Panc1 (cell line): ENCODE data around the gene TMSB15A. TPM values are rescaled to one million over a fixed set of nuclear protein-coding genes. Genes with fewer than 3 reads are reported as not detected.

Source experiments
- ATAC-seq: fragments of 200-7000 bp; cut with Tn5 transposase; 2 replicates; pipeline ENCODE4 v1.9.1; 2020; ENCODE audit warnings: mild to moderate bottlenecking, moderate library complexity
- Bru-seq: library from RNA; stranded (reverse); fragments of 400-500 nt; gene quantifications from one replicate; lab custom pipeline; 2021; lab: Mats Ljungman, UMichigan
- BruChase-seq, 2 experiments: library from RNA; stranded (reverse); fragments of 400-500 nt; gene quantifications; one replicate each; lab custom pipeline; 2021; lab: Mats Ljungman, UMichigan
- BruUV-seq: library from RNA; stranded (reverse); fragments of 400-500 nt; replicated peaks from 2 replicates; lab custom pipeline; 2021; lab: Mats Ljungman, UMichigan
- CTCF ChIA-PET: fragments of 300-600 bp; sonication (Branson Sonifier 250); formaldehyde crosslinking; loops from one replicate; lab custom pipeline; 2022; ENCODE audit warnings: antibody characterized with exemption; lab: Charles Lee
- POLR2A ChIA-PET: fragments of 300-600 bp; sonication (Branson Sonifier 250); formaldehyde crosslinking; loops from one replicate; lab custom pipeline; 2022; ENCODE audit warnings: antibody characterized with exemption; lab: Charles Lee
- DNase-seq: peaks from one replicate; pipeline ENCODE4 v3.0.0-alpha.2; 2010; ENCODE audit warnings: low read depth, low spot score
- H3K27ac ChIP-seq: 2 replicates; pipeline ENCODE4 v1.5.1; 2011; ENCODE audit warnings: mild to moderate bottlenecking, low read length, inconsistent platforms
- H3K27me3 ChIP-seq: fragments of 200-500 bp; sonication (Bioruptor generic); 2 replicates; pipeline ENCODE4 v1.6.0; 2014; ENCODE audit warnings: low read length, inconsistent platforms; ENCODE audit not compliant: control insufficient read depth, insufficient read depth
- H3K36me3 ChIP-seq: fragments of 200-500 bp; sonication (Bioruptor generic); 2 replicates; pipeline ENCODE4 v1.5.1; 2014; ENCODE audit warnings: inconsistent platforms, mild to moderate bottlenecking, low read length, moderate library complexity; ENCODE audit not compliant: control insufficient read depth, insufficient read depth
- H3K4me1 ChIP-seq: 2 replicates; pipeline ENCODE4 v1.5.1; 2011; ENCODE audit warnings: inconsistent platforms, mild to moderate bottlenecking, low read length, moderate library complexity; ENCODE audit not compliant: control insufficient read depth, insufficient read depth
- H3K4me3 ChIP-seq, 2 experiments: 2 replicates each; pipeline ENCODE4 v1.5.1; 2011 to 2012; ENCODE audit warnings: low read depth in 2 of 2, low read length in 2 of 2, mild to moderate bottlenecking in 2 of 2, inconsistent platforms in 1 of 2, moderate library complexity in 1 of 2
- H3K9me3 ChIP-seq: fragments of 200-500 bp; sonication (Bioruptor generic); 2 replicates; pipeline ENCODE4 v1.5.1; 2014; ENCODE audit warnings: low read depth, mild to moderate bottlenecking, inconsistent platforms, low read length, moderate library complexity; ENCODE audit not compliant: control insufficient read depth, insufficient read depth
- POLR2AphosphoS5 ChIP-seq: IDR thresholded peaks from 2 replicates; pipeline ENCODE4 v1.6.1; 2012; ENCODE audit warnings: mild to moderate bottlenecking, low read depth, low read length, moderate library complexity
- SIN3A ChIP-seq: IDR thresholded peaks from 2 replicates; pipeline ENCODE4 v1.6.1; 2012; ENCODE audit warnings: low read depth, mild to moderate bottlenecking, low read length, moderate library complexity, borderline replicate concordance; ENCODE audit not compliant: insufficient read depth
- TCF7L2 ChIP-seq: IDR thresholded peaks from 2 replicates; pipeline ENCODE4 v1.6.1; 2011; ENCODE audit warnings: mild to moderate bottlenecking, low read depth, low read length, inconsistent platforms
- in situ Hi-C: cut with HindIII; loops from 2 replicates; pipeline ENCODE4 v1.10.0; 2016; ENCODE audit warnings: low sequenced_read_pairs, low pct_unique_long_range_greater_than_20kb
- intact Hi-C: fragments of 100-400 bp; cut with micrococcal nuclease; formaldehyde crosslinking; loops from one replicate; pipeline ENCODE4 v1.10.0; 2022; ENCODE audit not compliant: unreplicated experiment
- long read RNA-seq: library from polyadenylated mRNA; unstranded; transcript quantifications from one replicate; pipeline ENCODE4 v2.0.0, GENCODE V29; 2021; ENCODE audit not compliant: unreplicated experiment
- polyA plus RNA-seq: library from polyadenylated mRNA; unstranded; fragments of >200 nt; gene quantifications from one replicate; pipeline ENCODE4 v1.2.1, GENCODE V29; 2012; ENCODE audit warnings: missing spikeins; ENCODE audit not compliant: insufficient read length
- total RNA-seq: library from RNA; stranded (reverse); gene quantifications from one replicate; pipeline ENCODE4 v1.2.1, GENCODE V29; 2021; ENCODE audit not compliant: unreplicated experiment
- TF ChIP-seq, protein P1 (sequence below): fragments of 450-650 bp; IDR thresholded peaks from 2 replicates; pipeline ENCODE4 v1.5.1; 2017; ENCODE audit warnings: mild to moderate bottlenecking
- TF ChIP-seq, protein P2 (sequence below), 2 experiments: IDR thresholded peaks; 2 replicates each; pipeline ENCODE4 v1.6.1; 2011 to 2012; ENCODE audit warnings: low read depth in 2 of 2, control low read depth in 1 of 2, low read length in 1 of 2, mild to moderate bottlenecking in 1 of 2, moderate library complexity in 1 of 2; ENCODE audit not compliant: insufficient read depth in 1 of 2

The TMSB15A gene
- total RNA-seq (2.3 TPM), Bru-seq, nascent RNA (percentile 20 among the genes with signal in this experiment), BruChase-seq, experiment 1, labeled RNA remaining after a 2-hour chase (percentile 24 among the genes with signal in this experiment), BruChase-seq, experiment 2, labeled RNA remaining after a 6-hour chase (percentile 36 among the genes with signal in this experiment)
- polyA plus RNA-seq, result 0.52 TPM
- long read RNA-seq, result 0 reads

DNA sequence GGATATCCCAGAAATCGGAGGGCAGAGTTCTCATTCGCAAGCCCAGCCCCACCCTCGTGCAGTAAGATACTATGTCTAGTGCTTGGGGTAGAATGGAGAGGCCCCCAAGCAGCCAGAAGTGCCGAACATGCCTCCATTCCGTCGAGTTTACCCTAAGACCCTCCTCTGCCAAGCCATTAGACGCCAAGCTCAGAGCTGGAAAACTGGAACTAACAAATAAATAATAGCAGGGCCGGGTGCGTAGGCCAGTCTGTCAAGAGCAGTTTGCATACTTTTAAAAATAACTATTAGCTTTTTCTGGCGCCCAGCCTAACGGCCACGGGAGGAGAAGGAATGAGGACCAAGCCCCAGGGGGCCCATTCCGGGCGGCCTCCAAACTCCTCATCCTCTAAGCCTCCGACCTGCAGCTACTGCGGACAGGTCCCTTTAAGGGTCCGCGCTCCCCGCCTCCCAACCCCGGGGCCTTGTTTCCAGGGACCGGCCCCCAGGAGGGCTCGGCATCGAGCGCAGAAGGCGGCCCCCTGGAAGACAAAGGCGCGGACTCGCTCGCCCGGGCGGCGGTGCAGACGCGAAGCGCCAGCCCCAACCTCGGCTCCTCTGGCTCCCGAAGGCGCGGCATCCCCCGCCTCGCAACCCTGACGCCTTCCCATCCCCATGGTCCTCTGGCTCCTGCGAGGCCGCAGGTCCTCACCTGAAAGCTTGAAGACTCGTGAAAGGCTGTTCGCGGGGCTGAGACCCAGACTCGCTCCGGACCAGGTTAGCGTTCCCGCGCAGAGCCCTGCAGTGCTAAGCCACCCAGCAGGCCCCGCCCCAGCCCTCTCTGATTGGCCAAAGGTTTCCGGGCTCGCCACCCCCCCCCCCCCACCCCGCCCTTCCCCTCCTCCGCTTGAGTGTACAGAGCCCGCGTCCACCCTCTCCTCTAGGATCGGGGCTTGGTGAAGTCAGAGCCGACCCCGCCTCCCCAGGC lies at the start of gene TMSB15A:
Gene TMSB15A, minus strand, starts transcription at position 765 of the 967 bp plus-strand sequence.
- Histone ChIP-seq H3K36me3 (no peaks in the 10 kb centered on the region), H3K9me3 (no peaks in the 10 kb centered on the region), H3K4me3 (peak within 1 kb of the TSS; percentile 43 to 57), H3K27ac (no peak within 1 kb of the TSS), H3K27me3 (peaks cover 19% of the 10 kb centered on the region), H3K4me1 (peaks cover 3% of the 10 kb centered on the region)
- in situ Hi-C loops, result no loop called here
- no peak for DNase-seq
- CTCF ChIA-PET, result no interaction called here
- TF ChIP-seq, protein P1, sequence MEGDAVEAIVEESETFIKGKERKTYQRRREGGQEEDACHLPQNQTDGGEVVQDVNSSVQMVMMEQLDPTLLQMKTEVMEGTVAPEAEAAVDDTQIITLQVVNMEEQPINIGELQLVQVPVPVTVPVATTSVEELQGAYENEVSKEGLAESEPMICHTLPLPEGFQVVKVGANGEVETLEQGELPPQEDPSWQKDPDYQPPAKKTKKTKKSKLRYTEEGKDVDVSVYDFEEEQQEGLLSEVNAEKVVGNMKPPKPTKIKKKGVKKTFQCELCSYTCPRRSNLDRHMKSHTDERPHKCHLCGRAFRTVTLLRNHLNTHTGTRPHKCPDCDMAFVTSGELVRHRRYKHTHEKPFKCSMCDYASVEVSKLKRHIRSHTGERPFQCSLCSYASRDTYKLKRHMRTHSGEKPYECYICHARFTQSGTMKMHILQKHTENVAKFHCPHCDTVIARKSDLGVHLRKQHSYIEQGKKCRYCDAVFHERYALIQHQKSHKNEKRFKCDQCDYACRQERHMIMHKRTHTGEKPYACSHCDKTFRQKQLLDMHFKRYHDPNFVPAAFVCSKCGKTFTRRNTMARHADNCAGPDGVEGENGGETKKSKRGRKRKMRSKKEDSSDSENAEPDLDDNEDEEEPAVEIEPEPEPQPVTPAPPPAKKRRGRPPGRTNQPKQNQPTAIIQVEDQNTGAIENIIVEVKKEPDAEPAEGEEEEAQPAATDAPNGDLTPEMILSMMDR, result no peak
- TF ChIP-seq, protein P2, sequence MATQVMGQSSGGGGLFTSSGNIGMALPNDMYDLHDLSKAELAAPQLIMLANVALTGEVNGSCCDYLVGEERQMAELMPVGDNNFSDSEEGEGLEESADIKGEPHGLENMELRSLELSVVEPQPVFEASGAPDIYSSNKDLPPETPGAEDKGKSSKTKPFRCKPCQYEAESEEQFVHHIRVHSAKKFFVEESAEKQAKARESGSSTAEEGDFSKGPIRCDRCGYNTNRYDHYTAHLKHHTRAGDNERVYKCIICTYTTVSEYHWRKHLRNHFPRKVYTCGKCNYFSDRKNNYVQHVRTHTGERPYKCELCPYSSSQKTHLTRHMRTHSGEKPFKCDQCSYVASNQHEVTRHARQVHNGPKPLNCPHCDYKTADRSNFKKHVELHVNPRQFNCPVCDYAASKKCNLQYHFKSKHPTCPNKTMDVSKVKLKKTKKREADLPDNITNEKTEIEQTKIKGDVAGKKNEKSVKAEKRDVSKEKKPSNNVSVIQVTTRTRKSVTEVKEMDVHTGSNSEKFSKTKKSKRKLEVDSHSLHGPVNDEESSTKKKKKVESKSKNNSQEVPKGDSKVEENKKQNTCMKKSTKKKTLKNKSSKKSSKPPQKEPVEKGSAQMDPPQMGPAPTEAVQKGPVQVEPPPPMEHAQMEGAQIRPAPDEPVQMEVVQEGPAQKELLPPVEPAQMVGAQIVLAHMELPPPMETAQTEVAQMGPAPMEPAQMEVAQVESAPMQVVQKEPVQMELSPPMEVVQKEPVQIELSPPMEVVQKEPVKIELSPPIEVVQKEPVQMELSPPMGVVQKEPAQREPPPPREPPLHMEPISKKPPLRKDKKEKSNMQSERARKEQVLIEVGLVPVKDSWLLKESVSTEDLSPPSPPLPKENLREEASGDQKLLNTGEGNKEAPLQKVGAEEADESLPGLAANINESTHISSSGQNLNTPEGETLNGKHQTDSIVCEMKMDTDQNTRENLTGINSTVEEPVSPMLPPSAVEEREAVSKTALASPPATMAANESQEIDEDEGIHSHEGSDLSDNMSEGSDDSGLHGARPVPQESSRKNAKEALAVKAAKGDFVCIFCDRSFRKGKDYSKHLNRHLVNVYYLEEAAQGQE (IDR thresholded peaks at IDR 0.05; ENCODE audit: insufficient read depth in 1 of 2, low read depth in 2 of 2, low read length in 1 of 2), result no peak
- TF ChIP-seq SIN3A (no peak), POLR2AphosphoS5 (no peak), TCF7L2 (no peak)
- POLR2A ChIA-PET, result no interaction called here
- peak; percentile 98 for ATAC-seq
- intact Hi-C loops, result no loop called here
- BruUV-seq, result no TSS peak

DNA sequence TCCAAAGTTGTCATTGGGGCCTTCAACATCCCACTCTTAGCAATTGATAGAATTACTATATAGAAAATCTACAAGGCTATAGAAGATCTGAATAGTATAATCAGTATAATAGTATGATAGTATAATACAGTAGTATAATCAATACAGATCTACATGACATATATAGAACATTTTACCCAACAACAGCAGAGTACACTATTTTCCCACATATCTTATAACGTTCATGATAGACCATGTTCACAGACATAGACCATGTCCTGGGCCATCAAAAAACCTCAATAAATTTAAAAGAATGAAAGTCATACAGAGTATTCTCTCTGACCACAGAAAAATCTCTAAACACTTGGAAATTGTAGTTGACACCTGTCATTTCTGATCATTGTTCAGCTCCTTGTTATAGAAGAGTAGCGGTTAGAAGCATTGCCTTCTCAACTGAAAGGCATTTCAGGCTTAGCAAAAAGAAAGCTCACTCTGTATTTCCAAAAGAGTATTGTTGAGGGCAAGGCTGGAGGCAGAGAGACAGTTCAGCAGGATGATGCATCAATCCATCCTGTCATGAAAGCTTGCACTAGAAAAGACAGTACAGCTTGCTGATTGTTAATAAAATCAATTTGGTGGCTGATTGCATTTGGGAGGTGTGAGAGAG lies 44.0 kb upstream of the TMSB15A start:
- Histone ChIP-seq H3K4me1 (no peaks in the 10 kb centered on the region), H3K27me3 (peaks cover 2% of the 10 kb centered on the region; the same call in 1 of the 2 replicates), H3K9me3 (no peaks in the 10 kb centered on the region), H3K36me3 (no peaks in the 10 kb centered on the region), H3K4me3 (no peak overlapping the region), H3K27ac (no peak overlapping the region)
- in situ Hi-C loops (no loop called here), intact Hi-C loops (no loop called here)
- CTCF ChIA-PET, result no interaction called here
- POLR2A ChIA-PET, result no interaction called here
- DNase-seq (no peak), ATAC-seq (no peak)
- TF ChIP-seq POLR2AphosphoS5, result no peak
- TF ChIP-seq, protein P2 (IDR thresholded peaks at IDR 0.05; ENCODE audit: insufficient read depth in 1 of 2, low read depth in 2 of 2, low read length in 1 of 2), result no peak
- no peak for TF ChIP-seq SIN3A
- TF ChIP-seq, protein P1, result no peak
- no peak for TF ChIP-seq TCF7L2
- BruUV-seq, result no TSS peak
